ENCODE data around the gene GTSE1. TPM values are rescaled to one million over a fixed set of nuclear protein-coding genes. Genes with fewer than 3 reads are reported as not detected.

The GTSE1 gene
- total and polyA plus RNA-seq, 2 of the 13 experiments (the other 11 are each of a cell fraction or from before 2014, with no cell fraction given) = 10.7 to 13.5 TPM

DNA sequence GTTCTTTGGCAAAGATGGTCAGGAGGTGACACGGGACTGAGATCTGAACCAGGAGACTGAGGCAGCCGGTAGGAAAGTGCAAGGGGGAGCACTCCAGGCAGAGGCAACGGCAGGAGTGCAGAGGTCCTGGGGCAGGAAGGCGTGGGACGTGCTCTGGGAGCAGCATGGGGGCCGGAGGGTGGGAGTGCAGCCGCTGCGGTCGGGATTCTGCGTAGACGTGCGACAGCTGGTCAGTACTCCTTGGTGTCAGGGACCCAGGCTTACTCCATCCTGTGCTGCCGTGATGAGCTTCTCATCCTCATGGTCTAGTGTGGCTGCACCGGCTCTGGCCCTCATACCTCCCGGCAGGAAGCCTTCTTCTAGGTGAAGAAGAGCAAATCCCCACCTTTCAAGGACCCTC lies 21.9 kb downstream of the GTSE1 start (continued):
- TF ChIP-seq, protein P1, sequence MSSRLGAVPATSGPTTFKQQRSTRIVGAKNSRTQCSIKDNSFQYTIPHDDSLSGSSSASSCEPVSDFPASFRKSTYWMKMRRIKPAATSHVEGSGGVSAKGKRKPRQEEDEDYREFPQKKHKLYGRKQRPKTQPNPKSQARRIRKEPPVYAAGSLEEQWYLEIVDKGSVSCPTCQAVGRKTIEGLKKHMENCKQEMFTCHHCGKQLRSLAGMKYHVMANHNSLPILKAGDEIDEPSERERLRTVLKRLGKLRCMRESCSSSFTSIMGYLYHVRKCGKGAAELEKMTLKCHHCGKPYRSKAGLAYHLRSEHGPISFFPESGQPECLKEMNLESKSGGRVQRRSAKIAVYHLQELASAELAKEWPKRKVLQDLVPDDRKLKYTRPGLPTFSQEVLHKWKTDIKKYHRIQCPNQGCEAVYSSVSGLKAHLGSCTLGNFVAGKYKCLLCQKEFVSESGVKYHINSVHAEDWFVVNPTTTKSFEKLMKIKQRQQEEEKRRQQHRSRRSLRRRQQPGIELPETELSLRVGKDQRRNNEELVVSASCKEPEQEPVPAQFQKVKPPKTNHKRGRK (CRISPR knock-in tag; IDR thresholded peaks at IDR 0.05) = no peak
- TF ChIP-seq PRPF4 (IDR thresholded peaks at IDR 0.05; ENCODE audit: low read depth, low read length, poor library complexity, severe bottlenecking) (no peak), GATA4 (IDR thresholded peaks at IDR 0.05; ENCODE audit: borderline replicate concordance, low read depth) (no peak), ZNF816 (CRISPR knock-in tag; IDR thresholded peaks at IDR 0.05; ENCODE audit: borderline replicate concordance) (no peak)

DNA sequence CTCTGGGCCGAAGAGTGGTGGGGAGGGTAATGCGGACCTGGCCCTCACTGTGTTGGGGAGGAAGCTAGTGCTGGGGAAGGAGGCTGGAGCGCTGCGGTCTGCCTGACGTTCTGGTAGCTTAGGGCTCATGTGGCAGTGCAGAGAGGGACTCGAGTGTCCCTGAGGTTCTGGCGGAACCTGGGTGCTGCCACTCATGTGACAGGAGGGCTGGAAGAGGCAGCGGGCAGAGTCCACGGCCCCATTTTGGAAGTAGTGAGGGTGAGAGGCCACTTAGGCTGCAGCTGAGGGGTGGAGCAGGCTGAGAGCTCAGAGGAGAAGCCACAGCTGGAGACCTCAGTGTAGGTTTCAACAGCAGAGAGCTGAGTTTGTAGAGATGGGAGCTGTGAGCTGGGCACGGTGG lies 22.6 kb downstream of the GTSE1 start:
- H3K27ac ChIP-seq (ENCODE audit: extremely low read length, insufficient read depth, low read length) = no peak overlapping the region
- in situ Hi-C loops (cut with HindIII; ENCODE audit: extremely low pct_ligation_motif_present, low pct_unique_long_range_greater_than_20kb) (loop anchor here (10.0 kb wide), 1 partner anchor 305 kb away; no protein-coding TSS in a partner anchor), intact Hi-C loops (cut with micrococcal nuclease; ENCODE audit: unreplicated experiment) (no loop called here)
- ChIA-PET CTCF (ENCODE audit: low intra/inter-chr PET ratio, low total read pairs) (no interaction called here), POLR2A (no interaction called here)
- no peaks in the 10 kb centered on the region for H3K27me3 ChIP-seq (ENCODE audit: control insufficient read depth in 1 of 2, insufficient read depth in 2 of 2, low read length in 2 of 2)
- no peaks in the 10 kb centered on the region for H3K9me3 ChIP-seq (ENCODE audit: low read length)
- FAIRE-seq (no peak), ATAC-seq (no peak), DNase-seq (ENCODE audit: low spot score) (no peak)
- no peak overlapping the region for H3K4me2 ChIP-seq (ENCODE audit: low read depth, low read length)
- H4K20me1 ChIP-seq (ENCODE audit: insufficient read depth, low read length) = no peaks in the 10 kb centered on the region
- H2AFZ ChIP-seq (ENCODE audit: low read length) = no peak overlapping the region
- no peaks in the 10 kb centered on the region for H3K4me1 ChIP-seq (ENCODE audit: insufficient read depth, low read length)
- no peak overlapping the region for H3K9ac ChIP-seq (ENCODE audit: insufficient read depth, low read depth, low read length)
- no TSS peak for BruUV-seq (replicated peaks)
- WGBS (ENCODE audit: low lambda C conversion rate) = 94% methylated on average over 8 of the region's 10 CpGs
- no peaks in the 10 kb centered on the region for H3K79me2 ChIP-seq (ENCODE audit: insufficient read depth, low read length)
- peaks cover 12 to 70% of the 10 kb centered on the region in 2 experiments for H3K36me3 ChIP-seq (replicated peaks in 1 of 2; ENCODE audit: control insufficient read depth in 1 of 2, insufficient read depth in 2 of 2, low read length in 2 of 2)
- no peak overlapping the region for H3K4me3 ChIP-seq (replicated peaks in 1 of 3; ENCODE audit: insufficient read depth in 1 of 3, low read depth in 2 of 3, low read length in 3 of 3)
- TF ChIP-seq, protein P2, sequence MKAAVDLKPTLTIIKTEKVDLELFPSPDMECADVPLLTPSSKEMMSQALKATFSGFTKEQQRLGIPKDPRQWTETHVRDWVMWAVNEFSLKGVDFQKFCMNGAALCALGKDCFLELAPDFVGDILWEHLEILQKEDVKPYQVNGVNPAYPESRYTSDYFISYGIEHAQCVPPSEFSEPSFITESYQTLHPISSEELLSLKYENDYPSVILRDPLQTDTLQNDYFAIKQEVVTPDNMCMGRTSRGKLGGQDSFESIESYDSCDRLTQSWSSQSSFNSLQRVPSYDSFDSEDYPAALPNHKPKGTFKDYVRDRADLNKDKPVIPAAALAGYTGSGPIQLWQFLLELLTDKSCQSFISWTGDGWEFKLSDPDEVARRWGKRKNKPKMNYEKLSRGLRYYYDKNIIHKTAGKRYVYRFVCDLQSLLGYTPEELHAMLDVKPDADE (CRISPR knock-in tag; IDR thresholded peaks at IDR 0.05) = no peak
- TF ChIP-seq, protein P3, sequence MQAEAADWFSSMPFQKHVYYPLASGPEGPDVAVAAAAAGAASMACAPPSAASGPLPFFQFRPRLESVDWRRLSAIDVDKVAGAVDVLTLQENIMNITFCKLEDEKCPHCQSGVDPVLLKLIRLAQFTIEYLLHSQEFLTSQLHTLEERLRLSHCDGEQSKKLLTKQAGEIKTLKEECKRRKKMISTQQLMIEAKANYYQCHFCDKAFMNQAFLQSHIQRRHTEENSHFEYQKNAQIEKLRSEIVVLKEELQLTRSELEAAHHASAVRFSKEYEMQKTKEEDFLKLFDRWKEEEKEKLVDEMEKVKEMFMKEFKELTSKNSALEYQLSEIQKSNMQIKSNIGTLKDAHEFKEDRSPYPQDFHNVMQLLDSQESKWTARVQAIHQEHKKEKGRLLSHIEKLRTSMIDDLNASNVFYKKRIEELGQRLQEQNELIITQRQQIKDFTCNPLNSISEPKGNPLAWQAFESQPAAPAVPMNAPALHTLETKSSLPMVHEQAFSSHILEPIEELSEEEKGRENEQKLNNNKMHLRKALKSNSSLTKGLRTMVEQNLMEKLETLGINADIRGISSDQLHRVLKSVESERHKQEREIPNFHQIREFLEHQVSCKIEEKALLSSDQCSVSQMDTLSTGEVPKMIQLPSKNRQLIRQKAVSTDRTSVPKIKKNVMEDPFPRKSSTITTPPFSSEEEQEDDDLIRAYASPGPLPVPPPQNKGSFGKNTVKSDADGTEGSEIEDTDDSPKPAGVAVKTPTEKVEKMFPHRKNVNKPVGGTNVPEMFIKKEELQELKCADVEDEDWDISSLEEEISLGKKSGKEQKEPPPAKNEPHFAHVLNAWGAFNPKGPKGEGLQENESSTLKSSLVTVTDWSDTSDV (CRISPR knock-in tag; IDR thresholded peaks at IDR 0.05) = no peak
- TF ChIP-seq RCOR2 (CRISPR knock-in tag; IDR thresholded peaks at IDR 0.05) = no peak
- TF ChIP-seq, protein P4, sequence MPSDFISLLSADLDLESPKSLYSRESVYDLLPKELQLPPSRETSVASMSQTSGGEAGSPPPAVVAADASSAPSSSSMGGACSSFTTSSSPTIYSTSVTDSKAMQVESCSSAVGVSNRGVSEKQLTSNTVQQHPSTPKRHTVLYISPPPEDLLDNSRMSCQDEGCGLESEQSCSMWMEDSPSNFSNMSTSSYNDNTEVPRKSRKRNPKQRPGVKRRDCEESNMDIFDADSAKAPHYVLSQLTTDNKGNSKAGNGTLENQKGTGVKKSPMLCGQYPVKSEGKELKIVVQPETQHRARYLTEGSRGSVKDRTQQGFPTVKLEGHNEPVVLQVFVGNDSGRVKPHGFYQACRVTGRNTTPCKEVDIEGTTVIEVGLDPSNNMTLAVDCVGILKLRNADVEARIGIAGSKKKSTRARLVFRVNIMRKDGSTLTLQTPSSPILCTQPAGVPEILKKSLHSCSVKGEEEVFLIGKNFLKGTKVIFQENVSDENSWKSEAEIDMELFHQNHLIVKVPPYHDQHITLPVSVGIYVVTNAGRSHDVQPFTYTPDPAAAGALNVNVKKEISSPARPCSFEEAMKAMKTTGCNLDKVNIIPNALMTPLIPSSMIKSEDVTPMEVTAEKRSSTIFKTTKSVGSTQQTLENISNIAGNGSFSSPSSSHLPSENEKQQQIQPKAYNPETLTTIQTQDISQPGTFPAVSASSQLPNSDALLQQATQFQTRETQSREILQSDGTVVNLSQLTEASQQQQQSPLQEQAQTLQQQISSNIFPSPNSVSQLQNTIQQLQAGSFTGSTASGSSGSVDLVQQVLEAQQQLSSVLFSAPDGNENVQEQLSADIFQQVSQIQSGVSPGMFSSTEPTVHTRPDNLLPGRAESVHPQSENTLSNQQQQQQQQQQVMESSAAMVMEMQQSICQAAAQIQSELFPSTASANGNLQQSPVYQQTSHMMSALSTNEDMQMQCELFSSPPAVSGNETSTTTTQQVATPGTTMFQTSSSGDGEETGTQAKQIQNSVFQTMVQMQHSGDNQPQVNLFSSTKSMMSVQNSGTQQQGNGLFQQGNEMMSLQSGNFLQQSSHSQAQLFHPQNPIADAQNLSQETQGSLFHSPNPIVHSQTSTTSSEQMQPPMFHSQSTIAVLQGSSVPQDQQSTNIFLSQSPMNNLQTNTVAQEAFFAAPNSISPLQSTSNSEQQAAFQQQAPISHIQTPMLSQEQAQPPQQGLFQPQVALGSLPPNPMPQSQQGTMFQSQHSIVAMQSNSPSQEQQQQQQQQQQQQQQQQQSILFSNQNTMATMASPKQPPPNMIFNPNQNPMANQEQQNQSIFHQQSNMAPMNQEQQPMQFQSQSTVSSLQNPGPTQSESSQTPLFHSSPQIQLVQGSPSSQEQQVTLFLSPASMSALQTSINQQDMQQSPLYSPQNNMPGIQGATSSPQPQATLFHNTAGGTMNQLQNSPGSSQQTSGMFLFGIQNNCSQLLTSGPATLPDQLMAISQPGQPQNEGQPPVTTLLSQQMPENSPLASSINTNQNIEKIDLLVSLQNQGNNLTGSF (CRISPR knock-in tag; IDR thresholded peaks at IDR 0.05) = no peak
- TF ChIP-seq ZNF484 (CRISPR knock-in tag; IDR thresholded peaks at IDR 0.05; ENCODE audit: borderline replicate concordance, low read depth) = no peak
- no peak for TF ChIP-seq ZNF569 (CRISPR knock-in tag; IDR thresholded peaks at IDR 0.05; ENCODE audit: borderline replicate concordance)
- no peak for TF ChIP-seq HNRNPK (IDR thresholded peaks at IDR 0.05; ENCODE audit: low read depth, low read length, poor library complexity, severe bottlenecking)
- no peak for TF ChIP-seq SMARCC2 (IDR thresholded peaks at IDR 0.05)

Data from HepG2 (cell line).